ENCODE measurements around the gene ZNF668. TPM values are rescaled to one million over a fixed set of nuclear protein-coding genes. Genes with fewer than 3 reads are reported as not detected.

Gene ZNF668
- total and polyA plus RNA-seq, 2 of the 13 experiments (the other 11 are each of a cell fraction or from before 2014, with no cell fraction given): 3.8 to 9.8 TPM

DNA sequence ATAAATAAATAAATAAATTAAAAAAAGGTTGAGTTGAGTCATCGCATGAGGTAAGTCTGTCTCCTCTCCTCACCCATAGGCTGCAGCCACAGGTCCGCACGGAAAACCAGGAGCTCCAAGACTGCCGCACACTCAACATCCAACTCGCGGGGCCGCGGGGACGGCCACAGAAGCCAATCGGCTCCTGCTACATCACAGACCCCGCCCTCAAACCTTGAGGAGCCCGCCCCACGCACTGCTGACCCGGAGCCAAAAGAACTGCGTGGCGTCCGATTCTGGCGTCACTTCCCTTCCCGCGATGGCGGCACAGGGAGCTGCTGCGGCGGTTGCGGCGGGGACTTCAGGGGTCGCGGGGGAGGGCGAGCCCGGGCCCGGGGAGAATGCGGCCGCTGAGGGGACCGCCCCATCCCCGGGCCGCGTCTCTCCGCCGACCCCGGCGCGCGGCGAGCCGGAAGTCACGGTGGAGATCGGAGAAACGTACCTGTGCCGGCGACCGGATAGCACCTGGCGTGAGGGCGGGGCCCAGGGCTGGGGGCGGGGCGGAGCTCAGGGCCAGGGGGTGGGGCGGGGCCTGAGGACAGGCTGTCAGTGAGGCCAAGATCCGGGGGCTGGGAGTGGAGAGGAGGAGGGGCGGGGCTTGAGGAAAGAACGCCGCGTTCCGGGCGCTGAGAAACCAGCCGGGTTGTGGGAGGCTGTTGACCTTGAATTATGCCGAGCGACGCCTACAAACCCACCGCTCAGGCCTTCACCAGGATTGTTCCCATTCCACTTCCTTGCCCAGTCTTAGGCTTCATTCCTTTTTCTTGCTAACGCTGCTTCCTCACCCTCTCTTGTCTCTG, 43.6 kb upstream of the ZNF668 start, which contains the start of gene KAT8 (continued):
- TF ChIP-seq HNRNPUL1 (IDR thresholded peaks at IDR 0.05; ENCODE audit: low read depth, low read length) (no peak), PCBP2 (optimal IDR thresholded peaks at IDR 0.05; ENCODE audit: low read depth, low read length, poor library complexity, severe bottlenecking) (no peak), CAMTA2 (CRISPR knock-in tag; IDR thresholded peaks at IDR 0.05; ENCODE audit: borderline replicate concordance) (no peak; the same call in 1 of the 2 replicates), HNF4G (IDR thresholded peaks at IDR 0.05; ENCODE audit: borderline replicate concordance, low read depth, low read length) (no peak; the same call in 1 of the 2 replicates), HNF4G (CRISPR knock-in tag; IDR thresholded peaks at IDR 0.05; ENCODE audit: borderline replicate concordance, low read depth) (no peak), ZNF382 (CRISPR knock-in tag; IDR thresholded peaks at IDR 0.05; ENCODE audit: borderline replicate concordance) (no peak), ZNF224 (CRISPR knock-in tag; IDR thresholded peaks at IDR 0.05) (0 out of 2 replicates have a peak, but pooled peaks have one; percentile 67), PPARG (CRISPR knock-in tag; conservative IDR thresholded peaks at IDR 0.05) (peak; percentile 52; the same call in 1 of the 2 replicates), ZNF460 (CRISPR knock-in tag; IDR thresholded peaks at IDR 0.05; ENCODE audit: borderline replicate concordance) (peak; percentile 22; the same call in 1 of the 2 replicates), EZH2 (conservative IDR thresholded peaks at IDR 0.05; ENCODE audit: low read depth, low read length) (no peak), ZNF20 (CRISPR knock-in tag; IDR thresholded peaks at IDR 0.05) (no peak), HOXA3 (CRISPR knock-in tag; IDR thresholded peaks at IDR 0.05) (peak; percentile 100), MEIS1 (CRISPR knock-in tag; IDR thresholded peaks at IDR 0.05; ENCODE audit: borderline replicate concordance) (no peak), TBX2 (CRISPR knock-in tag; IDR thresholded peaks at IDR 0.05; ENCODE audit: borderline replicate concordance) (peak; percentile 82; the same call in 1 of the 2 replicates), ZNF335 (CRISPR knock-in tag; IDR thresholded peaks at IDR 0.05) (no peak; the same call in 1 of the 2 replicates), ZNF660 (CRISPR knock-in tag; IDR thresholded peaks at IDR 0.05; ENCODE audit: borderline replicate concordance, low read depth) (no peak), ZFP1 (CRISPR knock-in tag; IDR thresholded peaks at IDR 0.05) (no peak; the same call in 1 of the 2 replicates), RBM39 (IDR thresholded peaks at IDR 0.05; ENCODE audit: low read depth, low read length, poor library complexity, severe bottlenecking) (peak; percentile 97), ZFP36L1 (CRISPR knock-in tag; IDR thresholded peaks at IDR 0.05) (no peak), IRF2 (CRISPR knock-in tag; IDR thresholded peaks at IDR 0.05) (peak; percentile 79), SMARCE1 (IDR thresholded peaks at IDR 0.05; ENCODE audit: borderline replicate concordance) (no peak), ZNF598 (CRISPR knock-in tag; IDR thresholded peaks at IDR 0.05; ENCODE audit: borderline replicate concordance) (peak; percentile 84)
- TF ChIP-seq, protein P1, sequence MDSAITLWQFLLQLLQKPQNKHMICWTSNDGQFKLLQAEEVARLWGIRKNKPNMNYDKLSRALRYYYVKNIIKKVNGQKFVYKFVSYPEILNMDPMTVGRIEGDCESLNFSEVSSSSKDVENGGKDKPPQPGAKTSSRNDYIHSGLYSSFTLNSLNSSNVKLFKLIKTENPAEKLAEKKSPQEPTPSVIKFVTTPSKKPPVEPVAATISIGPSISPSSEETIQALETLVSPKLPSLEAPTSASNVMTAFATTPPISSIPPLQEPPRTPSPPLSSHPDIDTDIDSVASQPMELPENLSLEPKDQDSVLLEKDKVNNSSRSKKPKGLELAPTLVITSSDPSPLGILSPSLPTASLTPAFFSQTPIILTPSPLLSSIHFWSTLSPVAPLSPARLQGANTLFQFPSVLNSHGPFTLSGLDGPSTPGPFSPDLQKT (CRISPR knock-in tag; IDR thresholded peaks at IDR 0.05; ENCODE audit: borderline replicate concordance): no peak
- TF ChIP-seq, protein P2, sequence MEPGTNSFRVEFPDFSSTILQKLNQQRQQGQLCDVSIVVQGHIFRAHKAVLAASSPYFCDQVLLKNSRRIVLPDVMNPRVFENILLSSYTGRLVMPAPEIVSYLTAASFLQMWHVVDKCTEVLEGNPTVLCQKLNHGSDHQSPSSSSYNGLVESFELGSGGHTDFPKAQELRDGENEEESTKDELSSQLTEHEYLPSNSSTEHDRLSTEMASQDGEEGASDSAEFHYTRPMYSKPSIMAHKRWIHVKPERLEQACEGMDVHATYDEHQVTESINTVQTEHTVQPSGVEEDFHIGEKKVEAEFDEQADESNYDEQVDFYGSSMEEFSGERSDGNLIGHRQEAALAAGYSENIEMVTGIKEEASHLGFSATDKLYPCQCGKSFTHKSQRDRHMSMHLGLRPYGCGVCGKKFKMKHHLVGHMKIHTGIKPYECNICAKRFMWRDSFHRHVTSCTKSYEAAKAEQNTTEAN (CRISPR knock-in tag; conservative IDR thresholded peaks at IDR 0.05): no peak; the same call in 1 of the 2 replicates
- TF ChIP-seq, protein P3, sequence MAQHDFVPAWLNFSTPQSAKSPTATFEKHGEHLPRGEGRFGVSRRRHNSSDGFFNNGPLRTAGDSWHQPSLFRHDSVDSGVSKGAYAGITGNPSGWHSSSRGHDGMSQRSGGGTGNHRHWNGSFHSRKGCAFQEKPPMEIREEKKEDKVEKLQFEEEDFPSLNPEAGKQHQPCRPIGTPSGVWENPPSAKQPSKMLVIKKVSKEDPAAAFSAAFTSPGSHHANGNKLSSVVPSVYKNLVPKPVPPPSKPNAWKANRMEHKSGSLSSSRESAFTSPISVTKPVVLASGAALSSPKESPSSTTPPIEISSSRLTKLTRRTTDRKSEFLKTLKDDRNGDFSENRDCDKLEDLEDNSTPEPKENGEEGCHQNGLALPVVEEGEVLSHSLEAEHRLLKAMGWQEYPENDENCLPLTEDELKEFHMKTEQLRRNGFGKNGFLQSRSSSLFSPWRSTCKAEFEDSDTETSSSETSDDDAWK (CRISPR knock-in tag; IDR thresholded peaks at IDR 0.05): no peak

All from HepG2 (cell line).